HCT116 (cell line): ENCODE measurements around the gene MMP12.

Experiments
- CBX3 ChIP-seq: IDR thresholded peaks from 2 replicates; pipeline ENCODE4 v1.6.1; 2012; ENCODE audit warnings: low read depth
- CTCF ChIP-seq, 3 experiments: fragments of 200-600 bp in 1 of 3; sonication (generic) in 1 of 3; IDR thresholded peaks in 2 of 3; conservative IDR thresholded peaks in 1 of 3; 2 replicates each; pipeline ENCODE4 v1.5.1; 2012 to 2017; ENCODE audit warnings: low read depth in 2 of 3, low read length in 2 of 3, antibody characterized with exemption in 1 of 3, borderline replicate concordance in 1 of 3, control low read depth in 1 of 3, mild to moderate bottlenecking in 1 of 3, mixed read lengths in 1 of 3, mixed run types in 1 of 3, moderate library complexity in 1 of 3; ENCODE audit not compliant: insufficient read depth in 1 of 3
- ELF1 ChIP-seq: IDR thresholded peaks from 2 replicates; pipeline ENCODE4 v1.6.1; 2012; ENCODE audit warnings: low read depth, borderline replicate concordance
- EZH2 ChIP-seq: fragments of 200-600 bp; sonication (generic); IDR thresholded peaks from 2 replicates; pipeline ENCODE4 v1.6.1; 2017; ENCODE audit warnings: antibody characterized with exemption, mixed run types
- EZH2phosphoT487 ChIP-seq: fragments of 200-600 bp; IDR thresholded peaks from 2 replicates; pipeline ENCODE4 v1.6.1; 2018; ENCODE audit warnings: antibody characterized with exemption, borderline replicate concordance
- POLR2A ChIP-seq: IDR thresholded peaks from 2 replicates; pipeline ENCODE4 v1.7.0; 2011; ENCODE audit warnings: borderline replicate concordance; ENCODE audit not compliant: insufficient read depth, insufficient read length; ENCODE audit errors: extremely low read depth
- POLR2AphosphoS5 ChIP-seq: IDR thresholded peaks from 2 replicates; pipeline ENCODE4 v1.6.1; 2011; ENCODE audit warnings: mild to moderate bottlenecking, low read depth, low read length, moderate library complexity
- SIN3A ChIP-seq: IDR thresholded peaks from 2 replicates; pipeline ENCODE4 v1.6.1; 2012; ENCODE audit warnings: low read depth
- SP1 ChIP-seq: IDR thresholded peaks from 2 replicates; pipeline ENCODE4 v1.6.1; 2012; ENCODE audit warnings: low read depth
- TCF7L2 ChIP-seq: IDR thresholded peaks from 2 replicates; pipeline ENCODE4 v1.7.0; 2011; ENCODE audit warnings: borderline replicate concordance, inconsistent platforms; ENCODE audit not compliant: insufficient read depth, insufficient read length; ENCODE audit errors: extremely low read depth
- YY1 ChIP-seq: IDR thresholded peaks from 2 replicates; pipeline ENCODE4 v1.6.1; 2011; ENCODE audit warnings: low read length, low read depth, moderate library complexity, mild to moderate bottlenecking; ENCODE audit not compliant: insufficient replicate concordance; ENCODE audit errors: extremely low read depth
- ZFX ChIP-seq: fragments of 450-650 bp; IDR thresholded peaks from 2 replicates; pipeline ENCODE4 v1.6.1; 2017
- ZNF274 ChIP-seq: fragments of 200-500 bp; sonication (Bioruptor generic); IDR thresholded peaks from 2 replicates; pipeline ENCODE4 v1.6.1; 2014; ENCODE audit warnings: mild to moderate bottlenecking, low read depth, low read length, inconsistent platforms

- TF ChIP-seq TCF7L2, result no peak
- no peak for TF ChIP-seq CTCF (IDR thresholded peaks at IDR 0.05 in 2 of 3, conservative IDR thresholded peaks at IDR 0.05 in 1 of 3; ENCODE audit: borderline replicate concordance in 1 of 3, insufficient read depth in 1 of 3, low read depth in 2 of 3, low read length in 2 of 3)
- TF ChIP-seq EZH2, result no peak
- TF ChIP-seq POLR2A, result no peak
- no peak for TF ChIP-seq EZH2phosphoT487
- TF ChIP-seq CBX3, result no peak
- TF ChIP-seq POLR2AphosphoS5, result no peak
- no peak for TF ChIP-seq ZNF274
- TF ChIP-seq ZFX, result no peak
- TF ChIP-seq YY1, result no peak
- no peak for TF ChIP-seq ELF1
- TF ChIP-seq SIN3A, result no peak
- no peak for TF ChIP-seq SP1
Observed at GRCh38 chr11:102849311-102849710, 25.5 kb downstream of the MMP12 start.
